Keratinocyte (primary cell): ENCODE results near the gene SMURF1. TPM values are rescaled to one million over a fixed set of nuclear protein-coding genes. Genes with fewer than 3 reads are reported as not detected.

ENCODE experiments used
- DNase-seq: peaks from one replicate; pipeline ENCODE4 v3.0.0-alpha.2; 2011; ENCODE audit warnings: low read depth, missing footprints, low spot score
- FAIRE-seq: peaks from 2 replicates; lab custom pipeline; 2011; peaks lifted over from hg19 to GRCh38; lab: Jason Lieb, UNC
- H2AFZ ChIP-seq: 2 replicates; pipeline ENCODE4 v1.6.0; 2012; ENCODE audit warnings: low read length, control low read depth, inconsistent platforms; ENCODE audit not compliant: control insufficient read depth
- H3K27ac ChIP-seq: 2 replicates; pipeline ENCODE4 v1.5.1; 2011; ENCODE audit warnings: low read length; ENCODE audit not compliant: control insufficient read depth, insufficient read depth
- H3K27me3 ChIP-seq: 3 replicates; pipeline ENCODE4 v1.6.0; 2011; ENCODE audit warnings: low read length; ENCODE audit not compliant: control insufficient read depth, insufficient read depth; ENCODE audit errors: extremely low read depth
- H3K36me3 ChIP-seq, 2 experiments: 2 replicates in 1 of 2; 3 replicates in 1 of 2; pipeline ENCODE4 v1.5.1; 2011; ENCODE audit warnings: low read length in 2 of 2, mild to moderate bottlenecking in 1 of 2; ENCODE audit not compliant: control insufficient read depth in 2 of 2, insufficient read depth in 2 of 2; ENCODE audit errors: extremely low read depth in 1 of 2
- H3K4me1 ChIP-seq: 3 replicates; pipeline ENCODE4 v1.5.1; 2011; ENCODE audit warnings: low read length; ENCODE audit not compliant: control insufficient read depth, insufficient read depth; ENCODE audit errors: extremely low read depth
- H3K4me2 ChIP-seq: 3 replicates; pipeline ENCODE4 v1.6.0; 2011; ENCODE audit warnings: low read depth, low read length; ENCODE audit not compliant: control insufficient read depth, insufficient read depth; ENCODE audit errors: extremely low read depth
- H3K4me3 ChIP-seq, 3 experiments: fragments of 200-600 bp in 1 of 3; sonication (generic) in 1 of 3; 2 replicates in 2 of 3; 3 replicates in 1 of 3; pipeline ENCODE4 v1.5.1; 2011 to 2016; ENCODE audit warnings: low read length in 3 of 3, mild to moderate bottlenecking in 3 of 3, control low read depth in 2 of 3, inconsistent platforms in 1 of 3, low read depth in 1 of 3, mixed read lengths in 1 of 3, mixed run types in 1 of 3, moderate library complexity in 1 of 3; ENCODE audit not compliant: control insufficient read depth in 2 of 3, insufficient read depth in 2 of 3; ENCODE audit errors: extremely low read depth in 1 of 3
- H3K79me2 ChIP-seq: 2 replicates; pipeline ENCODE4 v1.6.0; 2012; ENCODE audit warnings: low read length; ENCODE audit not compliant: control insufficient read depth, insufficient read depth
- H3K9ac ChIP-seq: 3 replicates; pipeline ENCODE4 v1.6.0; 2011; ENCODE audit warnings: low read length; ENCODE audit not compliant: control insufficient read depth, insufficient read depth; ENCODE audit errors: extremely low read depth
- H3K9me1 ChIP-seq: 3 replicates; pipeline ENCODE4 v1.6.0; 2011; ENCODE audit warnings: low read length; ENCODE audit not compliant: control insufficient read depth, insufficient read depth; ENCODE audit errors: extremely low read depth
- H3K9me3 ChIP-seq: 2 replicates; pipeline ENCODE4 v1.5.1; 2012; ENCODE audit warnings: low read depth, low read length; ENCODE audit not compliant: control insufficient read depth
- H4K20me1 ChIP-seq: 3 replicates; pipeline ENCODE4 v1.6.0; 2011; ENCODE audit warnings: low read length; ENCODE audit not compliant: control insufficient read depth, insufficient read depth; ENCODE audit errors: extremely low read depth
- EZH2 ChIP-seq: IDR thresholded peaks from one replicate; pipeline ENCODE4 v1.6.1; 2012; ENCODE audit warnings: inconsistent platforms, mild to moderate bottlenecking, low read length, moderate library complexity
- dilution Hi-C: fragments of 300-500 bp; cut with MboI; formaldehyde crosslinking; loops from one replicate; pipeline ENCODE4 v1.7.0; 2020; ENCODE audit warnings: low sequenced_read_pairs; ENCODE audit not compliant: extremely low pct_ligation_motif_present
- polyA plus RNA-seq, 5 experiments: library from polyadenylated mRNA; depleted of rRNA in 3 of 5; stranded (reverse) in 3 of 5; stranded (forward) in 1 of 5; unstranded in 1 of 5; fragments of >200 nt; gene quantifications; 1 replicate in 1 of 5; 2 replicates in 3 of 5; 3 replicates in 1 of 5; pipeline versions ENCODE4 v1.2.1 to v1.2.3, GENCODE V29; 2011 to 2012; ENCODE audit warnings: missing spikeins in 2 of 5, low read depth in 1 of 5, low replicate concordance in 1 of 5
- TF ChIP-seq, protein P1 (sequence below), 3 experiments: IDR thresholded peaks in 1 of 3; conservative IDR thresholded peaks in 1 of 3; optimal IDR thresholded peaks in 1 of 3; 2 replicates in 2 of 3; 3 replicates in 1 of 3; pipeline versions ENCODE3 to v1.5.1; 2011; ENCODE audit warnings: low read length in 3 of 3, mild to moderate bottlenecking in 3 of 3, moderate library complexity in 2 of 3, control low read depth in 1 of 3, inconsistent platforms in 1 of 3; ENCODE audit not compliant: insufficient read depth in 2 of 3; ENCODE audit errors: extremely low read depth in 1 of 3

SMURF1 gene
- polyA plus RNA-seq, 1 donor (not counting 4 experiments of a cell fraction or from before 2014, with no cell fraction given): 22.2 TPM

DNA sequence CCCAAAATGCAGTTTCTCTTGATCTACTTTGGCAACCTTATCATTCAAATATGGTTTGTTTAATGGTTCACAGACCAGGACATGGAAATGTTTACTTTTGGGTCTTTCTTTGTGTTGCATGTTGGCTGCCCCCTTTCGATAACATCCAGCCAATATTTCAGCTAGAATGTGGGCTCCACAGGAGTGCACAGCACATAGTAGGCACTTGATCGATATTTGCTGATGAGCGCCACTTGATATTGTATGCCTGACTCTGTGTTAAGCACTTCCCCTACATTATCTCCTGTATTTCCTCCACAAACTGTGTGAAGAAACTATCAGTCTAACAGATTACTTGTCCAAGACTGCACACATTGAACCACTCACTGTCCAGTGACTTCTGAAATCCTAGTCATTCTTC lies 60.2 kb downstream of the SMURF1 start:
- peaks cover 92% of the 10 kb centered on the region for H3K79me2 ChIP-seq
- no peak for DNase-seq
- H3K4me1 ChIP-seq: peaks cover 8% of the 10 kb centered on the region
- dilution Hi-C loops: no loop called here
- H3K9me1 ChIP-seq: peaks cover 2% of the 10 kb centered on the region
- no peak for FAIRE-seq
- no peak overlapping the region for H3K4me2 ChIP-seq
- H3K9me3 ChIP-seq: no peaks in the 10 kb centered on the region
- no peak overlapping the region for H2AFZ ChIP-seq
- TF ChIP-seq, protein P1, sequence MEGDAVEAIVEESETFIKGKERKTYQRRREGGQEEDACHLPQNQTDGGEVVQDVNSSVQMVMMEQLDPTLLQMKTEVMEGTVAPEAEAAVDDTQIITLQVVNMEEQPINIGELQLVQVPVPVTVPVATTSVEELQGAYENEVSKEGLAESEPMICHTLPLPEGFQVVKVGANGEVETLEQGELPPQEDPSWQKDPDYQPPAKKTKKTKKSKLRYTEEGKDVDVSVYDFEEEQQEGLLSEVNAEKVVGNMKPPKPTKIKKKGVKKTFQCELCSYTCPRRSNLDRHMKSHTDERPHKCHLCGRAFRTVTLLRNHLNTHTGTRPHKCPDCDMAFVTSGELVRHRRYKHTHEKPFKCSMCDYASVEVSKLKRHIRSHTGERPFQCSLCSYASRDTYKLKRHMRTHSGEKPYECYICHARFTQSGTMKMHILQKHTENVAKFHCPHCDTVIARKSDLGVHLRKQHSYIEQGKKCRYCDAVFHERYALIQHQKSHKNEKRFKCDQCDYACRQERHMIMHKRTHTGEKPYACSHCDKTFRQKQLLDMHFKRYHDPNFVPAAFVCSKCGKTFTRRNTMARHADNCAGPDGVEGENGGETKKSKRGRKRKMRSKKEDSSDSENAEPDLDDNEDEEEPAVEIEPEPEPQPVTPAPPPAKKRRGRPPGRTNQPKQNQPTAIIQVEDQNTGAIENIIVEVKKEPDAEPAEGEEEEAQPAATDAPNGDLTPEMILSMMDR (optimal IDR thresholded peaks at IDR 0.05 in 1 of 3, IDR thresholded peaks at IDR 0.05 in 1 of 3, conservative IDR thresholded peaks at IDR 0.05 in 1 of 3; ENCODE audit: extremely low read depth in 1 of 3, insufficient read depth in 2 of 3, low read length in 3 of 3): no peak
- no peak for TF ChIP-seq EZH2
- H4K20me1 ChIP-seq: peaks cover 5% of the 10 kb centered on the region
- H3K4me3 ChIP-seq: no peak overlapping the region
- no peaks in the 10 kb centered on the region for H3K27me3 ChIP-seq
- no peak overlapping the region for H3K27ac ChIP-seq
- H3K9ac ChIP-seq: no peak overlapping the region
- peaks cover 0 to 9% of the 10 kb centered on the region in 2 experiments for H3K36me3 ChIP-seq

DNA sequence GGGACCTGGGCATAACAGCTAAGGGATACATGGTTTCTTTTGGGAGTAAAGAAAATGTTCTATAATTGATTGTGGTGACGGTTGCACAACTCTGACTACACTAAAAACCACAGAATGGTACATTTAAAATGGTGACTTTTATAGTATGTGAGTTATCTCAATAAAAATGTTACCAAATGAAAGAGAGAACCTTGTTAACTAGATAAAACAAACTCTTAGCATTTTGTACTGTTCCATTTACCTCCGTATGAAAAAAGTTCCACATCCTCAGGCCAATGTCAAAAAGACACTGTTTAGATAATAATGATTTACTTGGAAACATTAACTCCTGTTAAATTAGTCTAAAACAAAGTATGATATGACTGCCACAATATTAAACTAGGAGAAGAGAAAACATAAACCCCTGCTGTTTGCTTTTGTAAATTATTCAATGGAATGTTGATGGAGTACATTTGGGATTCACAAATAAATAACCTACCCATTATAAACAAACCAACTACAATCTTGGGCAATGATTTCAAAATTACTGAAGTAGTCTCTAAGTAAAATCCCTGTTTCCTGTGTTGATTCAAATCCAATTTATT lies 60.7 kb downstream of the SMURF1 start:
- H3K9me3 ChIP-seq: no peaks in the 10 kb centered on the region
- no peak overlapping the region for H3K27ac ChIP-seq
- H3K27me3 ChIP-seq: no peaks in the 10 kb centered on the region
- no peak overlapping the region for H3K4me3 ChIP-seq
- TF ChIP-seq, protein P1 (optimal IDR thresholded peaks at IDR 0.05 in 1 of 3, IDR thresholded peaks at IDR 0.05 in 1 of 3, conservative IDR thresholded peaks at IDR 0.05 in 1 of 3; ENCODE audit: extremely low read depth in 1 of 3, insufficient read depth in 2 of 3, low read length in 3 of 3): no peak
- TF ChIP-seq EZH2: no peak
- FAIRE-seq (no peak), DNase-seq (no peak)
- H3K79me2 ChIP-seq: peaks cover 92% of the 10 kb centered on the region
- H3K9me1 ChIP-seq: peaks cover 2% of the 10 kb centered on the region
- dilution Hi-C loops: no loop called here
- H3K9ac ChIP-seq: no peak overlapping the region
- no peak overlapping the region for H3K4me2 ChIP-seq
- H4K20me1 ChIP-seq: peaks cover 9% of the 10 kb centered on the region
- H3K4me1 ChIP-seq: peaks cover 8% of the 10 kb centered on the region
- H2AFZ ChIP-seq: no peak overlapping the region
- peaks cover 0 to 9% of the 10 kb centered on the region in 2 experiments for H3K36me3 ChIP-seq
